Skeletal muscle tissue (tissue), 4 donors: ENCODE measurements around the gene HEMGN. TPM values are rescaled to one million over a fixed set of nuclear protein-coding genes. Genes with fewer than 3 reads are reported as not detected.

Experiments
- H3K27ac ChIP-seq: one replicate; pipeline ENCODE4 v1.7.0; 2013; ENCODE audit warnings: mild to moderate bottlenecking, low read depth, low read length, inconsistent platforms
- H3K27me3 ChIP-seq, 3 donors: one replicate each; pipeline ENCODE4 v1.7.0; 2013; ENCODE audit warnings: low read length in 3 of 3; ENCODE audit not compliant: control insufficient read depth in 3 of 3, insufficient read depth in 3 of 3
- H3K36me3 ChIP-seq, 3 donors: one replicate each; pipeline ENCODE4 v1.7.0; 2013; ENCODE audit warnings: low read length in 3 of 3; ENCODE audit not compliant: control insufficient read depth in 3 of 3, insufficient read depth in 3 of 3
- H3K4me1 ChIP-seq, 3 donors: one replicate each; pipeline ENCODE4 v1.7.0; 2013; ENCODE audit warnings: low read length in 3 of 3, mild to moderate bottlenecking in 3 of 3; ENCODE audit not compliant: control insufficient read depth in 3 of 3, insufficient read depth in 3 of 3
- H3K4me3 ChIP-seq, 3 donors: one replicate each; pipeline ENCODE4 v1.7.0; 2013; ENCODE audit warnings: low read length in 3 of 3
- H3K9ac ChIP-seq, 3 donors: one replicate each; pipeline ENCODE4 v1.7.0; 2013; ENCODE audit warnings: low read length in 3 of 3, mild to moderate bottlenecking in 3 of 3, moderate library complexity in 2 of 3, low read depth in 1 of 3
- H3K9me3 ChIP-seq, 3 donors: one replicate each; pipeline ENCODE4 v1.7.0; 2013; ENCODE audit warnings: low read length in 3 of 3; ENCODE audit not compliant: control insufficient read depth in 3 of 3
- total RNA-seq: library from RNA; depleted of rRNA; stranded (reverse); fragments of >200 nt; gene quantifications from one replicate; pipeline ENCODE4 v1.2.3, GENCODE V29; 2014
- donor health status: Osteomylitis.

The HEMGN gene
- total RNA-seq, 1 donor from 2014 or later = 7.3 TPM

DNA sequence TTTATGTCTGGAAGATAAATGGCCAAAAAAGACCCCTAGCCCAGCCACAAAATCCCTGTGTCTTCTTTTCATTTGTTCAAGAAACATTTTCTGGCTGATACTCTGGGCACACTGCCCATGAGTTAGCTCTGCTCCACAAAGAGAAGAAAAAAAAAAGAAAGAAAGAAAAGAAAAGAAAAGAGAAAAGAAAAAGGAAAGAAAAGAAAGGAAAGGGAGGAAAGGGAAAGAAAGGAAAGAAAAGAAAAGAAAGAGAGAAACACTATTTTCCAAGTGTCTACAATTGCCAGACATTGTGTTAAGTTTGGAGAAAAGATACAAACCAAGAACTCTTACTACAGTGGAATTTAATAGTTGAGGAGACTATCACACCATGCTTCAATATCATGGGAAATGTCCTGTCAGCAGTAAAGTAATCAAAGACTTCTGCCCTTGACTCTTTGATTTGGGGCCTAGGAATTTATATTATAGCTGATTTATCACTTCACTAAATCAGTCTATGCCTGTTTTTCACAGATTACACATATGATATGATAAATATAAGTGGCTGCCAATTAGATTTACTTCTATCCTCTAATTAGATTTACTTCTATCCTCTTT, 18.7 kb downstream of the HEMGN start:
- peaks cover 3 to 11% (median 11%) of the 10 kb centered on the region in 3 donors for H3K36me3 ChIP-seq
- H3K4me1 ChIP-seq = peaks cover 4 to 15% (median 6%) of the 10 kb centered on the region in 3 donors
- no peaks in the 10 kb centered on the region for H3K27me3 ChIP-seq
- H3K9me3 ChIP-seq = no peaks in the 10 kb centered on the region
- no peak overlapping the region for H3K27ac ChIP-seq
- H3K4me3 ChIP-seq = no peak overlapping the region
- H3K9ac ChIP-seq = no peak overlapping the region

DNA sequence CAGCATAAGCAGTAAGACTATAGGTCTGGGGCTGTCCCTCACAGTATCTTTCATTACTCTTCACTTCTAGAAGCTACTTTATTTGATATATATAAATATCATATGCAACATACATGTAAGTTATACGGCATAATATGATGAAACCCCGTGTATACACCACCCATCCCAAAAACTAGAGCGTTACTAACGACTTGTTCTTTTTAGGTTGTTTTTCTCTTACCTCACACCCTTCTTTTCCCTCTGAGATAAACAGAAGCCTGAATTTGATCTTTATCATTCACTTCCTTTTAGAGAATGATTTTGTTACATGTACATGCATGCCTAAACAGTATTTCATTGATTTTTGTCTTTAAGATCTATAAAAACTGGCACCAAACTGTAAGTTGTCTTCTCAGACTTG, 19.4 kb downstream of the HEMGN start:
- H3K4me3 ChIP-seq = no peak overlapping the region
- no peaks in the 10 kb centered on the region for H3K27me3 ChIP-seq
- no peaks in the 10 kb centered on the region for H3K9me3 ChIP-seq
- no peak overlapping the region for H3K9ac ChIP-seq
- peaks cover 3 to 15% (median 13%) of the 10 kb centered on the region in 3 donors for H3K36me3 ChIP-seq
- no peak overlapping the region for H3K27ac ChIP-seq
- peaks cover 4 to 15% (median 6%) of the 10 kb centered on the region in 3 donors for H3K4me1 ChIP-seq

DNA sequence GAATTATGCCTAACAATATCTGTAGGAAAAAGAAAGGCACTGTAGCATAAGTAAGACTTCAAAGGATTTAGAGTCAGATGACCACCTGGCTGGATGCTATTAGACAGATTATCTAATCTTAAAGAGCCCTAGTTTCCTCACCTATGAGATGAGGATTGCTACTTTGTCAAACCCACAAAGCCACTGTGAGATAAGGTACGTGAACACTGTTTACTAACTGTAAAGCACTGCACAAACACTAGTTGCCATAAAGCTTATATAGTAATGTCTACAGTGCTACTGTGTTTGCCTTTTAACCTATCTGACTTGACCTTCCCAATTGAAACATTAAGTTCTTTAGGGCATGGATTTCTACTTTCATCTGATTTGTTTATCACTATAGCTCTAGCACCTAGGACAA, 26.0 kb downstream of the HEMGN start:
- Histone ChIP-seq H3K9me3 (no peaks in the 10 kb centered on the region), H3K4me3 (no peak overlapping the region), H3K9ac (no peak overlapping the region), H3K27me3 (no peaks in the 10 kb centered on the region), H3K4me1 (peaks cover 0 to 6% (median 1%) of the 10 kb centered on the region in 3 donors), H3K27ac (no peak overlapping the region), H3K36me3 (peaks cover 30 to 55% (median 51%) of the 10 kb centered on the region in 3 donors)

DNA sequence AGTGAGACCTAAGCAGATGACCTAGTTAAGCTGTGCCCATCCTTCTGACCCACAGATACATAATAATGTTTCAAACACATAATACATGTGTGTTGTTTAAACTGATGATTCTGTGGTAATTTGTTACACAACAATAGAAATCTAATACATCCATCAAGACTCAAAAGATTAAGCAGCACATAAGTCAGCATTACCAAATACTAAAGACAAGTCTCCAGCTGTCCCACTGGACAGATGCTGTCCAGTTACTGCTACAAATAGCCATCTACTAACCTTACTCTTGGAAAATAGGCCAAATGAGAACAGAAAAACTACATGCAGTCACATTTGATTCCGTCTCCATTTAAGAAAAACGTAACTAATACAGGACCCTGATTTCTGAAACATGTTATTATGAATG, 26.4 kb downstream of the HEMGN start:
- no peaks in the 10 kb centered on the region for H3K9me3 ChIP-seq
- H3K4me1 ChIP-seq = peaks cover 0 to 7% (median 2%) of the 10 kb centered on the region in 3 donors
- H3K27ac ChIP-seq = no peak overlapping the region
- H3K36me3 ChIP-seq = peaks cover 30 to 55% (median 51%) of the 10 kb centered on the region in 3 donors
- no peaks in the 10 kb centered on the region for H3K27me3 ChIP-seq
- no peak overlapping the region for H3K4me3 ChIP-seq
- H3K9ac ChIP-seq = no peak overlapping the region

DNA sequence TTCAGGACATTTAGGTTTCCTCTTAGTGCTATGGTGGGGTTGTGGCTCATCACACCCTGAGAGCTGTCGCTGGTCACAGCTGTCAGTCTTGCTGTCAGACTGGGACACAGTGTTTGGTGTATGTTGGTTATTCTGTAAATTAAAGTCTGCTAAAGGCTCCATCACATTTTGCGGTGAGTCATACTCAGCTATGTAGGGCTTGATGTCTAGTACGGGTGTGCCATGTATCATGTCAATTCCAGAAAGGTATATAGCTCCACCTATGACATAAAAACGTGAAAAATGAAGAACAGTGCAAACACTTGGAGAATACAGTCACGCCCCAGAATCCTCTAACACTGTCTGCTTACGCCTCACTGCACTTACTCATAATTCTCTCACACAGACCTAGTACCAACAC, 27.6 kb downstream of the HEMGN start:
- no peak overlapping the region for H3K4me3 ChIP-seq
- no peaks in the 10 kb centered on the region for H3K27me3 ChIP-seq
- H3K9me3 ChIP-seq = no peaks in the 10 kb centered on the region
- peaks cover 4 to 14% (median 7%) of the 10 kb centered on the region in 3 donors for H3K4me1 ChIP-seq
- peaks cover 29 to 47% (median 46%) of the 10 kb centered on the region in 3 donors for H3K36me3 ChIP-seq
- H3K9ac ChIP-seq = no peak overlapping the region
- no peak overlapping the region for H3K27ac ChIP-seq

DNA sequence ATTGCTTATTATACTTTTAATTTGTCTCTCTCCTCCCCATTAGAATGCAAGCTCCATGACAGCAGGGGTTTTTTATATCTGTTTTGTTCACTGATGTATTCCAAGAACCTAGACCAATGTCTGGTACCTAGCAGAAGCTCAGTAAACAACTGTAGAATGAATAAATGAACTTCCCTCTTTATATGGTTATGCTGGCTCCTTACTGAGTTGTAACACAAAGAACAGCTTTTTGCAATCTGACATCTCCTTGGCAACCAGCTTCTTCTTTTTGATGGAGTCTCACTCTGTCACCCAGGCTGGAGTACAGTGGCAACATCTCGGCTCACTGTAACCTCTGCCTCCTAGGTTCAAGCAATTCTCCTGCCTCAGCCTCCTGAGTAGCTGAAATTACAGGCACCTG, 29.3 kb downstream of the HEMGN start:
- Histone ChIP-seq H3K4me3 (no peak overlapping the region), H3K4me1 (peaks cover 4 to 14% (median 7%) of the 10 kb centered on the region in 3 donors), H3K9ac (no peak overlapping the region), H3K27ac (no peak overlapping the region), H3K9me3 (no peaks in the 10 kb centered on the region), H3K27me3 (no peaks in the 10 kb centered on the region), H3K36me3 (peaks cover 32 to 42% (median 42%) of the 10 kb centered on the region in 3 donors)

DNA sequence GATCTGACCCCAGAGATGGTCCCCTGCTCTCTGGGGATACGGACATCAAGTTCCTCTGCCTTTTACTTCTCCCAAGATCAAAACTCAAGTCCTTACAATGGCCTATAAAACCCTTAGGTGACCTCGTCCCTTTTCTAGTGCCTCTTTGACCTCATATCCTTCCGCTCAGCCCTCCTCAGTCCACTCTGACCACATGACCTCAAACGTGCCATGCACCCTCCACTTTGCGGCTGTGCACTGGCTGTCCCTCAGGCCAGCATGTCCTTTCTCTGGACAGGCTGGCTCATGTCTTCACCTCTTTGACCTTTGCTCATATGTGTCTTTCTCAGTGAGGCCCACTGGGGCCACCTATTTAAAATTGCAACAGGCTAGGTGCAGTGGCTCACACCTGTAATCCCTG, 30.3 kb downstream of the HEMGN start:
- Histone ChIP-seq H3K27ac (no peak overlapping the region), H3K4me1 (peaks cover 4 to 14% (median 7%) of the 10 kb centered on the region in 3 donors), H3K36me3 (peaks cover 29 to 37% (median 34%) of the 10 kb centered on the region in 3 donors)

DNA sequence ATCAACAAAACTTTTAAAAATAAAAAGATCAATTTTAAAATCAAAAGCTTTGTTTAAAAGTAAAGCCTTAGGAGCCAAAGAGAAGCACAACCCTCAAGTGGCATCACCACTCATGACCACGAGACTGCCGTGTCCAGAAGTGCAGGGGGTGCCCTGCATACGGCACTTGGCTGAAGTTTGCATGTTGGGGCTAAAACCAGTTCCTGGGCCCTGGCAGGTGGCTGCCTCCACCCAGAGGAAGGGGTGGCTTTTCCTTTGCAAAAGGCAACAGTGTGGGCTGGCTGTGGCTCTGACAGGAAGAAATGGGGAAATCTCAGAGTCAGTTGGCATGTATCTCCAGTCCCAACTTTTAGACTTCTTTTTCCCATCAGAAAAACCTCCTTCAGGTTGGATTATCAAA, 30.9 kb downstream of the HEMGN start:
- H3K4me1 ChIP-seq = peaks cover 4 to 14% (median 7%) of the 10 kb centered on the region in 3 donors
- H3K9me3 ChIP-seq = no peaks in the 10 kb centered on the region
- no peak overlapping the region for H3K27ac ChIP-seq
- no peak overlapping the region for H3K9ac ChIP-seq
- no peaks in the 10 kb centered on the region for H3K27me3 ChIP-seq
- H3K36me3 ChIP-seq = peaks cover 28 to 31% (median 28%) of the 10 kb centered on the region in 3 donors
- H3K4me3 ChIP-seq = no peak overlapping the region

More for the DNA sequence above, 30.3 kb downstream of the HEMGN start:
- no peak overlapping the region for H3K9ac ChIP-seq
- H3K27me3 ChIP-seq = no peaks in the 10 kb centered on the region
- no peak overlapping the region for H3K4me3 ChIP-seq
- no peaks in the 10 kb centered on the region for H3K9me3 ChIP-seq

DNA sequence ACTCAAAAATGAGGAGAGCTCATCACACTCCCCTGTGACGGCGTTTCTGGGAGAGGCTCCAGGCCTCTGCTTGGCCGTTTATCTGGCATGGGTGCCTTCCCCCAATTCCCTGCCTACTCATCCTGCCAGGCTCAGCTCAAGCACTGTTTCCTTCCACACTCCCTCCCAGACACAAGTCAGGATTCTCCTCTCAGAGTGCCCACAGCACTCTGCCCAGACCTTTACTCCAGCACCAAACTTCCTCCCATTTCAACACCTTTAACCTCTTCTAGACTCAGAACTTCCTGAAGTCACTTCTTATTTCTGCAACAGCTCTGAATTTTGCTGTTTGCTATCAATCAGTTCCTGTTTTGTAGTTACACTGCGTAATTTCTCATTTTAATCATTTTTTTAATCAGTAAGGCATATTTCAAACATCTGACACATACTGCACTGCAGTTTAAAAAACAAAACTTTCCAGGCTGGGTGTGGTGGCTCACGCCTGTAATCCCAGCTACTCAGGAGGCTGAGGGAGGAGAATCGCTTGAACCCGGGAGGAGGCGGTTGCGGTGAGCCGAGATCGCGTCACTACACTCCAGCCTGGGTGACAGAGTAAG, 31.6 kb downstream of the HEMGN start:
- peaks cover 22 to 25% (median 25%) of the 10 kb centered on the region in 3 donors for H3K36me3 ChIP-seq
- peaks cover 4 to 9% (median 7%) of the 10 kb centered on the region in 3 donors for H3K4me1 ChIP-seq
- H3K27ac ChIP-seq = no peak overlapping the region
- no peak overlapping the region for H3K4me3 ChIP-seq
- H3K27me3 ChIP-seq = no peaks in the 10 kb centered on the region
- no peaks in the 10 kb centered on the region for H3K9me3 ChIP-seq
- H3K9ac ChIP-seq = no peak overlapping the region

DNA sequence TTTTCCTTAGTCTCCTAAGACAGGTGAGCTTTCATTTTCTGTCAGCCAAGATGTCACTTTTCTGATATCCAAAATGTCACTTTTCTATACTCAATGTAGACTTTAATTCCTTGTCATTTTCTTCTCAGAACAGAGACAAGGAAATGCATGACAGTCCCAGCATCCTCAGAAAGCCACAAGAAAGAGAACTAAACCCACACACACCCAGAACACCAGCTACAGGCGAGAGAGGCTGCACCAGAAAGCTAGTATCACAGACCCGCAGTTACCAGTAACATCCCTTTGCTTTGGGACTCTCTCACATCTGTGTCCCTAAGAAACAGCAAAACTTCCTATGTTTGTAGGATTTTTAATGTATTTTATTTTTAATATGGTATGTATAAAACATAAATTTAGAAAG, 32.7 kb downstream of the HEMGN start:
- Histone ChIP-seq H3K27ac (no peak overlapping the region), H3K9ac (no peak overlapping the region), H3K9me3 (no peaks in the 10 kb centered on the region), H3K27me3 (no peaks in the 10 kb centered on the region), H3K4me3 (no peak overlapping the region), H3K36me3 (peaks cover 12 to 18% (median 17%) of the 10 kb centered on the region in 3 donors), H3K4me1 (peaks cover 4 to 9% (median 7%) of the 10 kb centered on the region in 3 donors)
